HL-60 (cell line): ENCODE measurements around the gene GPR39.

Experiments
- DNase-seq, 2 experiments: peaks; one replicate each; pipeline ENCODE4 v3.0.0-alpha.2; 2010 to 2020; ENCODE audit warnings: low read depth in 1 of 2, low spot score in 1 of 2
- H3K27ac ChIP-seq: fragments of 250-450 bp; sonication (Bioruptor Pico); replicated peaks from 2 replicates; pipeline ENCODE4 v1.5.1; 2020; ENCODE audit warnings: mild to moderate bottlenecking, moderate library complexity
- H3K27me3 ChIP-seq: fragments of 250-450 bp; sonication (Bioruptor Pico); 2 replicates; pipeline ENCODE4 v1.5.1; 2021; ENCODE audit warnings: mild to moderate bottlenecking, moderate library complexity; ENCODE audit not compliant: insufficient read depth, poor library complexity, severe bottlenecking
- H3K4me3 ChIP-seq: replicated peaks from 2 replicates; pipeline ENCODE4 v1.5.1; 2011; ENCODE audit warnings: mild to moderate bottlenecking, control low read depth, low read length; ENCODE audit not compliant: insufficient read depth
- GABPA ChIP-seq: IDR thresholded peaks from 2 replicates; pipeline ENCODE4 v1.6.1; 2012; ENCODE audit warnings: low read depth
- POLR2AphosphoS5 ChIP-seq: IDR thresholded peaks from 2 replicates; pipeline ENCODE4 v1.6.1; 2012; ENCODE audit warnings: low read depth
- SPI1 ChIP-seq: IDR thresholded peaks from 2 replicates; pipeline ENCODE4 v1.6.1; 2012; ENCODE audit warnings: low read depth, mild to moderate bottlenecking, borderline replicate concordance
- TF ChIP-seq, protein P1 (sequence below): IDR thresholded peaks from one replicate; pipeline ENCODE4 v1.5.1; 2011; ENCODE audit warnings: low read length, control low read depth, inconsistent platforms; ENCODE audit not compliant: insufficient read depth
- TF ChIP-seq, protein P2 (sequence below): IDR thresholded peaks from 2 replicates; pipeline ENCODE4 v1.6.1; 2012; ENCODE audit warnings: low read depth; ENCODE audit not compliant: insufficient replicate concordance

The GPR39 gene

DNA sequence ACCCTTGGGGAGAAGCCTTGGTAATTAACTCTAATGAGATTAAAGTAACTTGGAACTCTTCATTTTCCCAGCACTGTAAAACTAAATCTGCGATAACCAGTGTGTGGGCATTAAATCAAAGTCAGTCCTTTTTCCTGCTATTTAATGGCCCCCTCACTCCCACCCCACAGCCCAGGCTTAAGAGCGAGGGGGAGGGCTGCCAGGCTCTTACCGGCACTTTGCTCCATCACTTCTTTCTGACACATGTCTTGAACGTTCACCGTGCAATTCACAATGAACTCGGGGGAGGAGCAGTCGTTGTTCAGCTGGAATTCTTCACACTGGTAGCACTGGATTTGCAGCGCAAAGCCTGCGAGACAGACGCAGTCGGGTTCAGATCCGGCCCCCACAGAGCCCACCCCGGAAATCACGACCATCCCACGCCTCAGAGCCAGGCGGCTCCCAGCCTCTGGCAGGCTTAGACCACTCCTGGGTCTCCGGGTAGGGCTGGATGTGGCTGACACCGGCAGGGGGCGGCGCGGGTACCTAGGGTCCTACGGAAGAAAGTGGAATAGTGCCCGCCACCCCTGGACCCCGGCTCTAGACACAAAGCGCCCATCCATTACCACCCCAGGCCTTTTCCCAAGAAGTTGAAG is 251.7 kb downstream of the GPR39 start:
- no peak for DNase-seq
- no peak for TF ChIP-seq GABPA
- TF ChIP-seq, protein P1, sequence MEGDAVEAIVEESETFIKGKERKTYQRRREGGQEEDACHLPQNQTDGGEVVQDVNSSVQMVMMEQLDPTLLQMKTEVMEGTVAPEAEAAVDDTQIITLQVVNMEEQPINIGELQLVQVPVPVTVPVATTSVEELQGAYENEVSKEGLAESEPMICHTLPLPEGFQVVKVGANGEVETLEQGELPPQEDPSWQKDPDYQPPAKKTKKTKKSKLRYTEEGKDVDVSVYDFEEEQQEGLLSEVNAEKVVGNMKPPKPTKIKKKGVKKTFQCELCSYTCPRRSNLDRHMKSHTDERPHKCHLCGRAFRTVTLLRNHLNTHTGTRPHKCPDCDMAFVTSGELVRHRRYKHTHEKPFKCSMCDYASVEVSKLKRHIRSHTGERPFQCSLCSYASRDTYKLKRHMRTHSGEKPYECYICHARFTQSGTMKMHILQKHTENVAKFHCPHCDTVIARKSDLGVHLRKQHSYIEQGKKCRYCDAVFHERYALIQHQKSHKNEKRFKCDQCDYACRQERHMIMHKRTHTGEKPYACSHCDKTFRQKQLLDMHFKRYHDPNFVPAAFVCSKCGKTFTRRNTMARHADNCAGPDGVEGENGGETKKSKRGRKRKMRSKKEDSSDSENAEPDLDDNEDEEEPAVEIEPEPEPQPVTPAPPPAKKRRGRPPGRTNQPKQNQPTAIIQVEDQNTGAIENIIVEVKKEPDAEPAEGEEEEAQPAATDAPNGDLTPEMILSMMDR: no peak
- TF ChIP-seq POLR2AphosphoS5: no peak
- TF ChIP-seq SPI1: no peak
- TF ChIP-seq, protein P2, sequence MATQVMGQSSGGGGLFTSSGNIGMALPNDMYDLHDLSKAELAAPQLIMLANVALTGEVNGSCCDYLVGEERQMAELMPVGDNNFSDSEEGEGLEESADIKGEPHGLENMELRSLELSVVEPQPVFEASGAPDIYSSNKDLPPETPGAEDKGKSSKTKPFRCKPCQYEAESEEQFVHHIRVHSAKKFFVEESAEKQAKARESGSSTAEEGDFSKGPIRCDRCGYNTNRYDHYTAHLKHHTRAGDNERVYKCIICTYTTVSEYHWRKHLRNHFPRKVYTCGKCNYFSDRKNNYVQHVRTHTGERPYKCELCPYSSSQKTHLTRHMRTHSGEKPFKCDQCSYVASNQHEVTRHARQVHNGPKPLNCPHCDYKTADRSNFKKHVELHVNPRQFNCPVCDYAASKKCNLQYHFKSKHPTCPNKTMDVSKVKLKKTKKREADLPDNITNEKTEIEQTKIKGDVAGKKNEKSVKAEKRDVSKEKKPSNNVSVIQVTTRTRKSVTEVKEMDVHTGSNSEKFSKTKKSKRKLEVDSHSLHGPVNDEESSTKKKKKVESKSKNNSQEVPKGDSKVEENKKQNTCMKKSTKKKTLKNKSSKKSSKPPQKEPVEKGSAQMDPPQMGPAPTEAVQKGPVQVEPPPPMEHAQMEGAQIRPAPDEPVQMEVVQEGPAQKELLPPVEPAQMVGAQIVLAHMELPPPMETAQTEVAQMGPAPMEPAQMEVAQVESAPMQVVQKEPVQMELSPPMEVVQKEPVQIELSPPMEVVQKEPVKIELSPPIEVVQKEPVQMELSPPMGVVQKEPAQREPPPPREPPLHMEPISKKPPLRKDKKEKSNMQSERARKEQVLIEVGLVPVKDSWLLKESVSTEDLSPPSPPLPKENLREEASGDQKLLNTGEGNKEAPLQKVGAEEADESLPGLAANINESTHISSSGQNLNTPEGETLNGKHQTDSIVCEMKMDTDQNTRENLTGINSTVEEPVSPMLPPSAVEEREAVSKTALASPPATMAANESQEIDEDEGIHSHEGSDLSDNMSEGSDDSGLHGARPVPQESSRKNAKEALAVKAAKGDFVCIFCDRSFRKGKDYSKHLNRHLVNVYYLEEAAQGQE: no peak
- Histone ChIP-seq H3K4me3 (no peak overlapping the region), H3K27me3 (peaks cover 44% of the 10 kb centered on the region), H3K27ac (no peak overlapping the region)

DNA sequence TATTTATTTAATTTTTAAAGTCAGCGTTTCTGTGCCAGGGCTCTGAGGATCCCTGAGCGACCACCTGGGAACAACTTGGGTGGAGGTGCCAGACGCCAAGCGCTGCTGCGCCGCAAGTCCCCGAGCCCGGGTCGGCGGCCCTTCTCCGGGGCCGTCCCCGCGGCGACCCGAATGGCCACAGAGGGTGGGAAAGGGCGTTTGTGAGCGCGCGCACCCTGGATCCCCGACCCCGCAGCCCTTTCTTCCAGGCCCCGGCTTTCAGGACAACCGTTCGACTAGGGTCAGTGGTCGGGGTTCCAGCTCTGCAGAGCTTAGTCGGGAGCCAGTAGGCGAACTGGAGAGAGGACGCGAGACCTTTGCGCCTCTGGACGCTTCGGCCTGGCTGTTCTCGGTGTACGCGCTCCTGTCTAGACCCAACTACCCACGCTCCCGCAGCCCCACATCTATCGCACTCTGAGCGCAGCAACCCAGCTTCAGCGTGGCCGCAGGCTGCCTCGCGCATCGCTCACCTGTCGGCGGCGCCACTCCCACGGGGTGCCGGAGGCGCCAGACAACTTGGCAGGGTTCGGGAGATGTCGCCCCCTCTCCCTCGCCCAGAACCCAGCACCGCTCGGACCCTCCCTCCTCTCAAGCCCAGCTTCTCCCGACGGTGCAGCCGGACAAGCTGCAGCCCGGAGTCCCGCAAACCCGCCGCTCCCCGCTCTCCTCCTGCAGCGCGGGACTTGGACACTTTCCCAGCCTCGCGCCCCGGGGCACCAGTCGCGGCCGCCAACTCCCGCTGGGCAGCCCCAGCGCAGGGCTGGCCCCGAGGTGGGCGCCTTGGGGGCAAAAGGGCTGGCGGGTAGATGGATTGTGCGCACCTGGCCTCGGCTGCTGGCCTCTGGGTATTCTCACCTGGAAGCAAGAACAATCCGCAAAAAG is 252.6 kb downstream of the GPR39 start:
- TF ChIP-seq, protein P2: no peak
- no peak for TF ChIP-seq SPI1
- TF ChIP-seq, protein P1: no peak
- TF ChIP-seq GABPA: no peak
- TF ChIP-seq POLR2AphosphoS5: no peak
- no peak overlapping the region for H3K27ac ChIP-seq
- peaks cover 46% of the 10 kb centered on the region for H3K27me3 ChIP-seq
- DNase-seq: no peak
- H3K4me3 ChIP-seq: no peak overlapping the region

DNA sequence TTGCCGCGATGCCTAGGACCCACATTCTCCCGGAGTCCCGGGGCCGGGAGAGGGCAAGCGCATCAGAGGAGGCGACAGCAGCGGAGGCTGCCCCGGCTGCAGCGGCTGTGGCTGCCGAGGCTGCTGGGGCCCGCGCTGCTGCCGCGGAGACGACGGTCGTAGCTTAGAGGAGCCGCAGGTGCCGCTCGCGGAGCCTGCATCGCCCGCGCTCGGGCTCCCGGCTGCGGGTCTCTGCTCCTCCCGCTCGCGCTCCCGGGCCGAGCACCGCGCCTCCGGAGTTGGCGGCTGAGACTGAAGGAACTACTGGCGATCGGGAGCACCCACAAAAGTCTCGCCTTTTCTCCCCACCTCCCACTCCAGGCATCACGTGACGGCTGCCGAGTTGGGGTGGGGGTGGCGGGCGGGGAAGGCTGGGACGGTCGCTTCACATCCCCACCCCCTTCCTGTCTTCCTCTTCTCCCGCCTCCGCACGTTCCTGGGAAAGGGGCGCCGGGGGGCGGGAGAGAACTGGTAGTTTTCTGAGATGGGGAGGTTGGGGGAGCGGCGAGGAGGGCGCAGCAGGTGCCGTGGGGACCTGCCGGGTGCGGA is 253.4 kb downstream of the GPR39 start, which contains the start of gene LYPD1:
TSS of gene LYPD1 (minus strand) at position 298 of the 588 bp plus-strand sequence. CDS start at position 25, 273 bp downstream.
- no peak for DNase-seq
- Histone ChIP-seq H3K4me3 (no peak within 1 kb of the TSS), H3K27me3 (peaks cover 46% of the 10 kb centered on the region), H3K27ac (no peak within 1 kb of the TSS)
- TF ChIP-seq, protein P1: no peak
- TF ChIP-seq, protein P2: no peak
- TF ChIP-seq GABPA (no peak), POLR2AphosphoS5 (no peak)
